ENCODE data around the gene SYT8.

Gene SYT8

GRCh38 chr11:1834779-1835670, at the start of gene SYT8:
TSS of gene SYT8 (plus strand) at chr11:1834990. CDS start at chr11:1835106, 116 bp downstream.
- TF ChIP-seq CTCF (IDR thresholded peaks at IDR 0.05), result no peak
- H3K9me3 Mint-ChIP-seq, result no peaks in the 10 kb centered on the region
- H3K4me1 Mint-ChIP-seq, result peaks cover 15% of the 10 kb centered on the region
- no peak for DNase-seq
- peaks cover 17% of the 10 kb centered on the region for H3K27me3 Mint-ChIP-seq (ENCODE audit: low read depth, poor library complexity)
- no peak within 1 kb of the TSS for H3K4me3 Mint-ChIP-seq
- H3K27ac Mint-ChIP-seq, result no peak within 1 kb of the TSS
- H3K36me3 Mint-ChIP-seq (ENCODE audit: low read depth), result no peaks in the 10 kb centered on the region

- no peak overlapping the region for H3K27ac Mint-ChIP-seq
Observed at GRCh38 chr11:1785749-1786413, 48.9 kb upstream of the SYT8 start.

GRCh38 chr11:1786466-1786865, 48.3 kb upstream of the SYT8 start:
- Mint-ChIP-seq H3K4me3 (no peak overlapping the region), H3K36me3 (ENCODE audit: low read depth) (no peaks in the 10 kb centered on the region), H3K27ac (no peak overlapping the region), H3K27me3 (ENCODE audit: low read depth, poor library complexity) (peaks cover 29% of the 10 kb centered on the region), H3K9me3 (peaks cover 30% of the 10 kb centered on the region), H3K4me1 (peaks cover 19% of the 10 kb centered on the region)
- no peak for TF ChIP-seq CTCF (IDR thresholded peaks at IDR 0.05)
- no peak for DNase-seq

More at GRCh38 chr11:1785749-1786413, 48.9 kb upstream of the SYT8 start:
- DNase-seq, result no peak
- H3K4me3 Mint-ChIP-seq, result no peak overlapping the region
- peaks cover 30% of the 10 kb centered on the region for H3K9me3 Mint-ChIP-seq
- peaks cover 25% of the 10 kb centered on the region for H3K4me1 Mint-ChIP-seq
- H3K27me3 Mint-ChIP-seq (ENCODE audit: low read depth, poor library complexity), result peaks cover 23% of the 10 kb centered on the region
- H3K36me3 Mint-ChIP-seq (ENCODE audit: low read depth), result no peaks in the 10 kb centered on the region
- TF ChIP-seq CTCF (IDR thresholded peaks at IDR 0.05), result no peak

GRCh38 chr11:1791912-1792311, 42.9 kb upstream of the SYT8 start:
- peaks cover 19% of the 10 kb centered on the region for H3K9me3 Mint-ChIP-seq
- no peak overlapping the region for H3K27ac Mint-ChIP-seq
- no peaks in the 10 kb centered on the region for H3K36me3 Mint-ChIP-seq (ENCODE audit: low read depth)
- H3K27me3 Mint-ChIP-seq (ENCODE audit: low read depth, poor library complexity), result peaks cover 63% of the 10 kb centered on the region
- DNase-seq, result no peak
- TF ChIP-seq CTCF (IDR thresholded peaks at IDR 0.05), result no peak
- H3K4me1 Mint-ChIP-seq, result peaks cover 7% of the 10 kb centered on the region
- no peak overlapping the region for H3K4me3 Mint-ChIP-seq

- peaks cover 16% of the 10 kb centered on the region for H3K9me3 Mint-ChIP-seq
- peaks cover 63% of the 10 kb centered on the region for H3K27me3 Mint-ChIP-seq (ENCODE audit: low read depth, poor library complexity)
- no peak for DNase-seq
- no peak for TF ChIP-seq CTCF (IDR thresholded peaks at IDR 0.05)
- no peaks in the 10 kb centered on the region for H3K36me3 Mint-ChIP-seq (ENCODE audit: low read depth)
- no peak overlapping the region for H3K4me3 Mint-ChIP-seq
- H3K4me1 Mint-ChIP-seq, result peaks cover 9% of the 10 kb centered on the region
- no peak overlapping the region for H3K27ac Mint-ChIP-seq
Observed at GRCh38 chr11:1792461-1792860, 42.3 kb upstream of the SYT8 start.

Data from nephron progenitor cell (in vitro differentiated cells).